NCI-H1105 (cell line): Measurements from ENCODE around the gene STK38L.
"Not testable (repeated sequence)": the region's sequence is repeated elsewhere in the genome, so short reads cannot be mapped to it uniquely, and the experiment has no call there.

Experiments
- DNase-seq: peaks from one replicate; lab custom pipeline; 2025; lab: John Stamatoyannopoulos, UW

Gene STK38L

GRCh38 chr12:27226407-27226929, 17.6 kb upstream of the STK38L start:
- DNase-seq: peak; percentile 43

GRCh38 chr12:27229367-27229766, 14.7 kb upstream of the STK38L start:
- DNase-seq: no peak

GRCh38 chr12:27231374-27231773, 12.7 kb upstream of the STK38L start:
- DNase-seq: not testable (repeated sequence)

GRCh38 chr12:27233814-27234213, 10.3 kb upstream of the STK38L start:
- DNase-seq: no peak

GRCh38 chr12:27236498-27236897, 7.6 kb upstream of the STK38L start:
- DNase-seq: no peak

GRCh38 chr12:27237790-27238771, 6.0 kb upstream of the STK38L start:
- DNase-seq: no peak

- DNase-seq: no peak
Observed at GRCh38 chr12:27243006-27243405, 1.1 kb upstream of the STK38L start.

GRCh38 chr12:27244689-27245488, 803 bp downstream of the STK38L start:
- DNase-seq: no peak

- DNase-seq: no peak
Observed at GRCh38 chr12:27246141-27246540, 2.1 kb downstream of the STK38L start.

GRCh38 chr12:27246774-27247173, 2.7 kb downstream of the STK38L start:
- no peak for DNase-seq

GRCh38 chr12:27252934-27253333, 8.8 kb downstream of the STK38L start:
- no peak for DNase-seq

- DNase-seq: no peak
Observed at GRCh38 chr12:27253347-27253746, 9.3 kb downstream of the STK38L start.

GRCh38 chr12:27255806-27256205, 11.7 kb downstream of the STK38L start:
- DNase-seq: no peak

GRCh38 chr12:27257104-27257843, 13.2 kb downstream of the STK38L start:
- no peak for DNase-seq

- no peak for DNase-seq
Observed at GRCh38 chr12:27260746-27261145, 16.7 kb downstream of the STK38L start.

GRCh38 chr12:27261866-27262265, 17.8 kb downstream of the STK38L start:
- DNase-seq: no peak

GRCh38 chr12:27270148-27270547, 26.1 kb downstream of the STK38L start:
- no peak for DNase-seq

- DNase-seq: no peak
Observed at GRCh38 chr12:27271206-27271605, 27.1 kb downstream of the STK38L start.

GRCh38 chr12:27272373-27273028, 28.4 kb downstream of the STK38L start:
- DNase-seq: peak; percentile 85

GRCh38 chr12:27273114-27273513, 29.0 kb downstream of the STK38L start:
- peak; percentile 50 for DNase-seq

- DNase-seq: no peak
Observed at GRCh38 chr12:27274706-27275105, 30.6 kb downstream of the STK38L start.
